K562 (cell line): ENCODE results near the gene DLGAP1. TPM values are rescaled to one million over a fixed set of nuclear protein-coding genes. Genes with fewer than 3 reads are reported as not detected.

Source experiments
- ARID3A ChIP-seq: IDR thresholded peaks from 2 replicates; pipeline ENCODE4 v1.6.1; 2012; ENCODE audit warnings: low read depth, low read length, improper control_type of control experiment, borderline replicate concordance
- ELF4 ChIP-seq: fragments of 450-650 bp; formaldehyde crosslinking; IDR thresholded peaks from 2 replicates; pipeline ENCODE4 v1.4.0; 2022; ENCODE audit warnings: missing genetic modification characterization
- HMG20B ChIP-seq: fragments of 250-450 bp; sonication (Bioruptor Pico); IDR thresholded peaks from 2 replicates; pipeline ENCODE4 v1.5.0; 2021; ENCODE audit warnings: mild to moderate bottlenecking
- JUN ChIP-seq, 2 experiments: sonication (generic) in 1 of 2; formaldehyde crosslinking in 1 of 2; IDR thresholded peaks; 2 replicates each; pipeline versions ENCODE4 v1.6.1 to v1.8.0; 2012 to 2022; ENCODE audit warnings: borderline replicate concordance in 2 of 2, mild to moderate bottlenecking in 2 of 2, improper control_type of control experiment in 1 of 2, low read depth in 1 of 2, low read length in 1 of 2, missing genetic modification reagents in 1 of 2
- JUND ChIP-seq, 2 experiments: IDR thresholded peaks; 2 replicates in 1 of 2; 3 replicates in 1 of 2; pipeline ENCODE4 v1.6.1; 2011; ENCODE audit warnings: borderline replicate concordance in 2 of 2, low read depth in 2 of 2, low read length in 2 of 2, improper control_type of control experiment in 1 of 2, missing biosample characterization in 1 of 2, missing genetic modification characterization in 1 of 2, missing genetic modification reagents in 1 of 2
- MAFF ChIP-seq: IDR thresholded peaks from 2 replicates; pipeline ENCODE4 v1.6.1; 2012; ENCODE audit warnings: low read length, improper control_type of control experiment
- MAFG ChIP-seq: fragments of 450-650 bp; conservative IDR thresholded peaks from 2 replicates; pipeline ENCODE4 v1.6.1; 2016; ENCODE audit warnings: missing genetic modification characterization, missing compliant biosample characterization
- MEF2D ChIP-seq: conservative IDR thresholded peaks from 2 replicates; pipeline ENCODE4 v1.6.1; 2016; ENCODE audit warnings: low read depth, missing genetic modification characterization, missing compliant biosample characterization
- MXI1 ChIP-seq: IDR thresholded peaks from 2 replicates; pipeline ENCODE4 v1.6.1; 2011; ENCODE audit warnings: low read depth, mild to moderate bottlenecking, improper control_type of control experiment, low read length
- MYC ChIP-seq, 2 experiments: fragments of 250-450 bp in 1 of 2; sonication (Bioruptor Pico) in 1 of 2; IDR thresholded peaks; 2 replicates each; pipeline versions ENCODE4 v1.5.1 to v1.6.1; 2012 to 2021; ENCODE audit warnings: low read depth in 2 of 2, borderline replicate concordance in 1 of 2, improper control_type of control experiment in 1 of 2, low read length in 1 of 2, mild to moderate bottlenecking in 1 of 2, moderate library complexity in 1 of 2
- NFE2 ChIP-seq: IDR thresholded peaks from 2 replicates; pipeline ENCODE4 v1.6.1; 2014; ENCODE audit warnings: antibody characterized with exemption, low read depth
- PYGO2 ChIP-seq: fragments of 450-650 bp; IDR thresholded peaks from 2 replicates; pipeline ENCODE4 v1.6.1; 2016; ENCODE audit warnings: mild to moderate bottlenecking, missing genetic modification characterization, moderate library complexity, missing compliant biosample characterization
- RBFOX2 ChIP-seq: fragments of 200-400 bp; formaldehyde crosslinking; IDR thresholded peaks from 2 replicates; pipeline ENCODE4 v1.6.1; 2017; ENCODE audit warnings: low read depth, mild to moderate bottlenecking, low read length, moderate library complexity
- RHOXF2B ChIP-seq: fragments of 250-450 bp; sonication (Bioruptor Pico); conservative IDR thresholded peaks from 2 replicates; pipeline ENCODE4 v1.5.1; 2021
- TRIM25 ChIP-seq: fragments of 450-650 bp; IDR thresholded peaks from 2 replicates; pipeline ENCODE4 v1.7.0; 2016; ENCODE audit warnings: borderline replicate concordance
- ZBTB17 ChIP-seq: fragments of 450-650 bp; formaldehyde crosslinking; IDR thresholded peaks from 2 replicates; pipeline ENCODE4 v1.4.0; 2020; ENCODE audit warnings: mild to moderate bottlenecking
- ZNF24 ChIP-seq: fragments of 450-650 bp; IDR thresholded peaks from 2 replicates; pipeline ENCODE4 v1.6.1; 2016
- ZNF311 ChIP-seq: fragments of 250-450 bp; sonication (Bioruptor Pico); IDR thresholded peaks from 2 replicates; pipeline ENCODE4 v1.4.0; 2020; ENCODE audit warnings: mild to moderate bottlenecking, moderate library complexity
- ZNF764 ChIP-seq: fragments of 250-450 bp; sonication (Bioruptor Pico); IDR thresholded peaks from 2 replicates; pipeline ENCODE4 v1.4.0; 2020; ENCODE audit warnings: low read depth, mild to moderate bottlenecking, moderate library complexity
- ZSCAN29 ChIP-seq: fragments of 450-650 bp; IDR thresholded peaks from 2 replicates; pipeline ENCODE4 v1.6.1; 2017
- polyA plus RNA-seq, 8 experiments: library from polyadenylated mRNA; depleted of rRNA in 4 of 8; stranded (reverse) in 5 of 8; unstranded in 3 of 8; fragments of >200 nt; fragmentation: Nextera tagmentation in 2 of 8; fragmentation: Illumina TruSeq in 1 of 8; extraction: Ambion mirVana in 2 of 8; extraction: Trizol in 1 of 8; gene quantifications; 2 replicates each; pipeline versions ENCODE4 v1.2.1 to v1.2.3, GENCODE V29; 2011 to 2014; ENCODE audit warnings: inconsistent platforms in 1 of 8, missing spikeins in 1 of 8
- total RNA-seq, 7 experiments: library from RNA; depleted of rRNA in 6 of 7; stranded (reverse); fragments of >200 nt in 6 of 7; fragmentation: Illumina TruSeq in 2 of 7; extraction: Trizol in 2 of 7; gene quantifications; 2 replicates each; pipeline versions ENCODE4 v1.2.1 to v1.2.3, GENCODE V29; 2011 to 2021; ENCODE audit warnings: low replicate concordance in 1 of 7
- TF ChIP-seq, protein P1 (sequence below): sonication (generic); formaldehyde crosslinking; IDR thresholded peaks from 2 replicates; pipeline ENCODE4 v1.8.1; 2023; ENCODE audit warnings: mild to moderate bottlenecking, missing genetic modification reagents
- TF ChIP-seq, protein P2 (sequence below): sonication (generic); IDR thresholded peaks from 2 replicates; pipeline ENCODE4 v1.6.1; 2016

DLGAP1 gene
- total and polyA plus RNA-seq, 9 of the 15 experiments (the other 6 are each of a cell fraction or from before 2014, with no cell fraction given) = 0.04 to 0.22 (median 0.08) TPM

- TF ChIP-seq MYC (IDR thresholded peaks at IDR 0.05; ENCODE audit: low read depth, low read length) (peak; percentile 53; the same call in 1 of the 2 replicates), MYC (CRISPR knock-in tag; IDR thresholded peaks at IDR 0.05; ENCODE audit: borderline replicate concordance, low read depth) (no peak), ZNF764 (CRISPR knock-in tag) (no peak), HMG20B (CRISPR knock-in tag) (no peak), ARID3A (no peak), ZNF311 (CRISPR knock-in tag) (0 out of 2 replicates have a peak, but pooled peaks have one; percentile 40), MAFF (peak; percentile 10; the same call in 1 of the 2 replicates), RHOXF2B (CRISPR knock-in tag) (no peak), ELF4 (CRISPR knock-in tag) (no peak), ZBTB17 (CRISPR knock-in tag) (0 out of 2 replicates have a peak, but pooled peaks have one; percentile 11), PYGO2 (peak; percentile 61; the same call in 1 of the 2 replicates), MAFG (tag) (no peak), MXI1 (no peak), NFE2 (no peak), TRIM25 (no peak), JUN (IDR thresholded peaks at IDR 0.05; ENCODE audit: borderline replicate concordance, low read depth, low read length) (no peak), JUN (CRISPR knock-in tag; IDR thresholded peaks at IDR 0.05; ENCODE audit: borderline replicate concordance) (peak; percentile 55; the same call in 1 of the 2 replicates), ZSCAN29 (no peak), ZNF24 (no peak), RBFOX2 (no peak), MEF2D (tag) (no peak), JUND (IDR thresholded peaks at IDR 0.05; ENCODE audit: borderline replicate concordance, low read depth, low read length) (no peak), JUND (tag; IDR thresholded peaks at IDR 0.05; ENCODE audit: borderline replicate concordance, low read depth, low read length) (0 out of 3 replicates have a peak, but pooled peaks have one; percentile 51)
- TF ChIP-seq, protein P1, sequence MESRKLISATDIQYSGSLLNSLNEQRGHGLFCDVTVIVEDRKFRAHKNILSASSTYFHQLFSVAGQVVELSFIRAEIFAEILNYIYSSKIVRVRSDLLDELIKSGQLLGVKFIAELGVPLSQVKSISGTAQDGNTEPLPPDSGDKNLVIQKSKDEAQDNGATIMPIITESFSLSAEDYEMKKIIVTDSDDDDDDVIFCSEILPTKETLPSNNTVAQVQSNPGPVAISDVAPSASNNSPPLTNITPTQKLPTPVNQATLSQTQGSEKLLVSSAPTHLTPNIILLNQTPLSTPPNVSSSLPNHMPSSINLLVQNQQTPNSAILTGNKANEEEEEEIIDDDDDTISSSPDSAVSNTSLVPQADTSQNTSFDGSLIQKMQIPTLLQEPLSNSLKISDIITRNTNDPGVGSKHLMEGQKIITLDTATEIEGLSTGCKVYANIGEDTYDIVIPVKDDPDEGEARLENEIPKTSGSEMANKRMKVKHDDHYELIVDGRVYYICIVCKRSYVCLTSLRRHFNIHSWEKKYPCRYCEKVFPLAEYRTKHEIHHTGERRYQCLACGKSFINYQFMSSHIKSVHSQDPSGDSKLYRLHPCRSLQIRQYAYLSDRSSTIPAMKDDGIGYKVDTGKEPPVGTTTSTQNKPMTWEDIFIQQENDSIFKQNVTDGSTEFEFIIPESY (CRISPR knock-in tag) = no peak
- TF ChIP-seq, protein P2, sequence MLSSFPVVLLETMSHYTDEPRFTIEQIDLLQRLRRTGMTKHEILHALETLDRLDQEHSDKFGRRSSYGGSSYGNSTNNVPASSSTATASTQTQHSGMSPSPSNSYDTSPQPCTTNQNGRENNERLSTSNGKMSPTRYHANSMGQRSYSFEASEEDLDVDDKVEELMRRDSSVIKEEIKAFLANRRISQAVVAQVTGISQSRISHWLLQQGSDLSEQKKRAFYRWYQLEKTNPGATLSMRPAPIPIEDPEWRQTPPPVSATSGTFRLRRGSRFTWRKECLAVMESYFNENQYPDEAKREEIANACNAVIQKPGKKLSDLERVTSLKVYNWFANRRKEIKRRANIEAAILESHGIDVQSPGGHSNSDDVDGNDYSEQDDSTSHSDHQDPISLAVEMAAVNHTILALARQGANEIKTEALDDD = no peak
Observed at GRCh38 chr18:3593381-3593903, 861.7 kb downstream of the DLGAP1 start (continued).
